Measurements from ENCODE around the gene BMP2K. TPM values are rescaled to one million over a fixed set of nuclear protein-coding genes. Genes with fewer than 3 reads are reported as not detected.

Gene BMP2K
- total and polyA plus RNA-seq, 3 donors from 2014 or later = 64.9 to 110 (median 102) TPM

GRCh38 chr4:78930016-78930629 lies 154.0 kb downstream of the BMP2K start:
- no peaks in the 10 kb centered on the region for H3K9me3 ChIP-seq
- H3K27ac ChIP-seq = no peak overlapping the region
- H3K4me3 ChIP-seq = no peak overlapping the region
- H3K4me1 ChIP-seq = no peaks in the 10 kb centered on the region
- no peaks in the 10 kb centered on the region for H3K36me3 ChIP-seq (ENCODE audit: low read depth, missing control alignments)
- H3K27me3 ChIP-seq = no peaks in the 10 kb centered on the region
- intact Hi-C loops (cut with DNase I; ENCODE audit: low total_unique reads) = no loop called here
- WGBS, 2 donors = 91 to 95% methylated on average over 6 of the region's 6 CpGs
- DNase-seq = no peak
- TF ChIP-seq CTCF (IDR thresholded peaks at IDR 0.05) = no peak
- TF ChIP-seq POLR2A (IDR thresholded peaks at IDR 0.05) = no peak

DNA sequence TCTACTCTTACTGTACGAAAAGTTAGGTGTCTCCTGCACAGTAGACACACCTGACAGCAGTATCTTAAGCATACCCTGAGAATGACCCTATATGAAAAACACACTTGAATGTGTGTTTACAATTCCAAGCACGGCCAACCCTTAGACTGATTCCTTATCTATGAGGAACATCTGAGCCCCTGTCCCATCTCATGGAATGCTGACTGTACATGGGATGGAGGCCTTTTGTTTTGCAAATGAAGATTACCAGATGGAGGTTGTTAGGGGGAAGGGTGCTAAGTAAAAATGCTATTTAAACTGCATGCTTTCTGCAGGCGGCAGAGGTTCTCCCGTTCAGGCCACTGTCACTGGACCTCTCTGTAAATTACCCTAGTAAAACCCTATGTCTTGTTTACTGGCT lies 160.8 kb downstream of the BMP2K start:
- H3K27ac ChIP-seq = no peak overlapping the region
- no peaks in the 10 kb centered on the region for H3K27me3 ChIP-seq
- intact Hi-C loops (cut with DNase I; ENCODE audit: low total_unique reads) = no loop called here
- no peaks in the 10 kb centered on the region for H3K9me3 ChIP-seq
- WGBS, 2 donors = 86 to 95% methylated on average over 4 of the region's 4 CpGs
- peaks cover 5% of the 10 kb centered on the region for H3K4me1 ChIP-seq
- no peak overlapping the region for H3K4me3 ChIP-seq
- H3K36me3 ChIP-seq (ENCODE audit: low read depth, missing control alignments) = no peaks in the 10 kb centered on the region
- TF ChIP-seq POLR2A (IDR thresholded peaks at IDR 0.05) (no peak), CTCF (IDR thresholded peaks at IDR 0.05) (no peak)
- no peak for DNase-seq

DNA sequence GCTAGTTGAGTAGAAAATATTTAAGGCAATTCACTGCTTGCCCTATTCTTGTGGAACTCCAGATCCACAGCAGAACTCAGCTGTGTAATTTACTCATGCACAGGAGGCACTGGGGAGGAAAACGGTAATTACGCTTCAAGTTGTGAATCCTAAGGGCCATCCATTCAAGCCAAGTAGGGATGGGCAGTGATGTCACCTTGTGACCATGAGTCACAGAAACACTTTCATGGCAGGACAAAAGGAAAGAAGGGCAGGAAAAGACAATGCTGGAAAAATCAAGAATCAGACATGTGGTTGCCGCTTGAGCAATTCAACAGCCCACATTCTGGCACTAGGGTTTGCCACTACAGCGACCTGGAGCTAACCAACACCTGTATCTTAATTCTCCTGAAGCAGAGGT lies 161.7 kb downstream of the BMP2K start:
- 70 to 74% methylated on average over 4 of the region's 4 CpGs for WGBS, 2 donors
- Histone ChIP-seq H3K27ac (no peak overlapping the region), H3K4me3 (peak overlapping the region; percentile 91 to 94), H3K9me3 (no peaks in the 10 kb centered on the region), H3K4me1 (peaks cover 5% of the 10 kb centered on the region), H3K27me3 (no peaks in the 10 kb centered on the region), H3K36me3 (ENCODE audit: low read depth, missing control alignments) (no peaks in the 10 kb centered on the region)
- TF ChIP-seq CTCF (IDR thresholded peaks at IDR 0.05) = no peak
- no peak for TF ChIP-seq POLR2A (IDR thresholded peaks at IDR 0.05)
- intact Hi-C loops (cut with DNase I; ENCODE audit: low total_unique reads) = no loop called here
- no peak for DNase-seq

- H3K4me3 ChIP-seq = peak overlapping the region; percentile 91 to 94
- TF ChIP-seq CTCF (IDR thresholded peaks at IDR 0.05) = no peak
- TF ChIP-seq POLR2A (IDR thresholded peaks at IDR 0.05) = no peak
- H3K9me3 ChIP-seq = no peaks in the 10 kb centered on the region
- DNase-seq = no peak
- no peaks in the 10 kb centered on the region for H3K36me3 ChIP-seq (ENCODE audit: low read depth, missing control alignments)
- peaks cover 5% of the 10 kb centered on the region for H3K4me1 ChIP-seq
- H3K27ac ChIP-seq = peak overlapping the region; percentile 83 to 84
- intact Hi-C loops (cut with DNase I; ENCODE audit: low total_unique reads) = no loop called here
- no peaks in the 10 kb centered on the region for H3K27me3 ChIP-seq
- 4 to 5% methylated on average over 7 of the region's 7 CpGs for WGBS, 2 donors
These were observed 162.3 kb downstream of the BMP2K start for GRCh38 chr4:78938474-78938867.

All from testis (tissue), 3 donors.